LoVo (cell line): Measurements from ENCODE around the gene UST.
"Not testable (repeated sequence)": the region's sequence is repeated elsewhere in the genome, so short reads cannot be mapped to it uniquely, and the experiment has no call there.

ENCODE experiments used
- DNase-seq: peaks from one replicate; pipeline ENCODE4 v3.0.0-alpha.2; 2016; ENCODE audit warnings: low spot score

The UST gene

GRCh38 chr6:149008741-149009140, 261.9 kb downstream of the UST start:
- DNase-seq, result no peak

- DNase-seq, result peak; percentile 85
Observed at GRCh38 chr6:149012040-149012545, 265.3 kb downstream of the UST start.

GRCh38 chr6:149013586-149014344, 266.9 kb downstream of the UST start:
- no peak for DNase-seq

GRCh38 chr6:149014631-149015534, 268.1 kb downstream of the UST start:
- DNase-seq, result no peak

- no peak for DNase-seq
Observed at GRCh38 chr6:149015535-149016525, 269.0 kb downstream of the UST start.

GRCh38 chr6:149016716-149017115, 269.9 kb downstream of the UST start:
- DNase-seq, result no peak

- no peak for DNase-seq
Observed at GRCh38 chr6:149020319-149020718, 273.5 kb downstream of the UST start.

- no peak for DNase-seq
Observed at GRCh38 chr6:149024361-149024760, 277.5 kb downstream of the UST start.

- DNase-seq, result no peak
Observed at GRCh38 chr6:149025061-149025460, 278.2 kb downstream of the UST start.

GRCh38 chr6:149026530-149026942, 279.7 kb downstream of the UST start:
- peak; percentile 32 for DNase-seq

GRCh38 chr6:149027484-149027883, 280.7 kb downstream of the UST start:
- DNase-seq, result no peak

- DNase-seq, result peak; percentile 89
Observed at GRCh38 chr6:149028767-149029405, 282.1 kb downstream of the UST start.

- DNase-seq, result no peak
Observed at GRCh38 chr6:149031201-149031858, 284.5 kb downstream of the UST start.

GRCh38 chr6:149031859-149032598, 285.2 kb downstream of the UST start:
- DNase-seq, result no peak

- peak; percentile 72 for DNase-seq
Observed at GRCh38 chr6:149032599-149033405, 286.0 kb downstream of the UST start.

- no peak for DNase-seq
Observed at GRCh38 chr6:149033454-149033853, 286.6 kb downstream of the UST start.

GRCh38 chr6:149035766-149036165, 288.9 kb downstream of the UST start:
- DNase-seq, result no peak

GRCh38 chr6:149037051-149037671, 290.3 kb downstream of the UST start:
- no peak for DNase-seq

GRCh38 chr6:149039025-149039424, 292.2 kb downstream of the UST start:
- not testable (repeated sequence) for DNase-seq
